Liver (tissue), 9 donors: ENCODE results near the gene FEZF2. TPM values are rescaled to one million over a fixed set of nuclear protein-coding genes. Genes with fewer than 3 reads are reported as not detected.

Experiments
- DNase-seq: peaks from one replicate; pipeline ENCODE4 v3.0.0-alpha.2; 2017; ENCODE audit warnings: low spot score
- H3K27ac ChIP-seq, 2 donors: one replicate each; pipeline ENCODE4 v1.7.0; 2013; ENCODE audit warnings: inconsistent platforms in 2 of 2, low read length in 2 of 2, control low read depth in 1 of 2, low read depth in 1 of 2, mild to moderate bottlenecking in 1 of 2
- H3K27me3 ChIP-seq, 4 donors: one replicate each; pipeline versions ENCODE4 v1.6.1 to v1.7.0; 2013; ENCODE audit warnings: low read length in 3 of 4, inconsistent platforms in 1 of 4, mild to moderate bottlenecking in 1 of 4, moderate library complexity in 1 of 4; ENCODE audit not compliant: control insufficient read depth in 4 of 4, insufficient read depth in 4 of 4
- H3K36me3 ChIP-seq, 4 donors: one replicate each; pipeline versions ENCODE4 v1.6.1 to v1.7.0; 2013; ENCODE audit warnings: low read length in 3 of 4, mild to moderate bottlenecking in 3 of 4, low read depth in 1 of 4, moderate library complexity in 1 of 4; ENCODE audit not compliant: control insufficient read depth in 4 of 4, insufficient read depth in 3 of 4
- H3K4me1 ChIP-seq, 4 donors: one replicate each; pipeline versions ENCODE4 v1.6.1 to v1.7.0; 2013; ENCODE audit warnings: low read length in 3 of 4, mild to moderate bottlenecking in 3 of 4, moderate library complexity in 1 of 4; ENCODE audit not compliant: control insufficient read depth in 4 of 4, insufficient read depth in 4 of 4
- H3K4me3 ChIP-seq, 3 donors: one replicate each; pipeline versions ENCODE4 v1.6.1 to v1.7.0; 2013; ENCODE audit warnings: low read length in 3 of 3, control low read depth in 1 of 3, low read depth in 1 of 3, mild to moderate bottlenecking in 1 of 3
- H3K9ac ChIP-seq, 2 donors: one replicate each; pipeline ENCODE4 v1.7.0; 2013; ENCODE audit warnings: low read length in 2 of 2, mild to moderate bottlenecking in 2 of 2, moderate library complexity in 2 of 2, control low read depth in 1 of 2, low read depth in 1 of 2
- H3K9me3 ChIP-seq, 4 donors: one replicate each; pipeline versions ENCODE4 v1.6.1 to v1.7.0; 2013; ENCODE audit warnings: low read length in 3 of 4; ENCODE audit not compliant: control insufficient read depth in 4 of 4
- ATF3 ChIP-seq: IDR thresholded peaks from 2 replicates; pipeline ENCODE4 v1.6.1; 2016; ENCODE audit warnings: antibody characterized with exemption
- CTCF ChIP-seq: fragments of 150-350 bp; IDR thresholded peaks from 2 replicates; pipeline ENCODE4 v1.5.1; 2017; ENCODE audit warnings: improper control_type of control experiment, low read depth, low read length; ENCODE audit not compliant: missing input control
- EGR1 ChIP-seq, 2 donors: IDR thresholded peaks; 2 replicates each; pipeline ENCODE4 v1.6.1; 2016 to 2018; ENCODE audit warnings: antibody characterized with exemption in 2 of 2, low read depth in 2 of 2
- FOXA1 ChIP-seq: IDR thresholded peaks from 2 replicates; pipeline ENCODE4 v1.6.1; 2016; ENCODE audit warnings: antibody characterized with exemption
- FOXA2 ChIP-seq: IDR thresholded peaks from 2 replicates; pipeline ENCODE4 v1.6.1; 2016; ENCODE audit warnings: antibody characterized with exemption
- GABPA ChIP-seq, 2 donors: IDR thresholded peaks in 1 of 2; conservative IDR thresholded peaks in 1 of 2; 2 replicates each; pipeline ENCODE4 v1.6.1; 2016; ENCODE audit warnings: antibody characterized with exemption in 2 of 2, mild to moderate bottlenecking in 1 of 2, moderate library complexity in 1 of 2
- HNF4G ChIP-seq: IDR thresholded peaks from 2 replicates; pipeline ENCODE4 v1.6.1; 2016; ENCODE audit warnings: antibody characterized with exemption
- JUND ChIP-seq, 2 donors: IDR thresholded peaks; 2 replicates each; pipeline ENCODE4 v1.6.1; 2016; ENCODE audit warnings: antibody characterized with exemption in 2 of 2
- NR2F2 ChIP-seq: IDR thresholded peaks from 2 replicates; pipeline ENCODE4 v1.6.1; 2016; ENCODE audit warnings: antibody characterized with exemption
- RAD21 ChIP-seq, 2 donors: IDR thresholded peaks; 2 replicates each; pipeline ENCODE4 v1.6.1; 2016; ENCODE audit warnings: antibody characterized with exemption in 2 of 2, mild to moderate bottlenecking in 2 of 2
- REST ChIP-seq: IDR thresholded peaks from 2 replicates; pipeline ENCODE4 v1.6.1; 2016; ENCODE audit warnings: antibody characterized with exemption, mild to moderate bottlenecking
- RXRA ChIP-seq, 2 donors: IDR thresholded peaks; 2 replicates each; pipeline ENCODE4 v1.6.1; 2017 to 2018; ENCODE audit warnings: antibody characterized with exemption in 2 of 2, mild to moderate bottlenecking in 1 of 2
- SP1 ChIP-seq: IDR thresholded peaks from 2 replicates; pipeline ENCODE4 v1.6.1; 2018; ENCODE audit warnings: antibody characterized with exemption, mild to moderate bottlenecking
- TAF1 ChIP-seq: conservative IDR thresholded peaks from 2 replicates; pipeline ENCODE4 v1.6.1; 2016; ENCODE audit warnings: antibody characterized with exemption, mild to moderate bottlenecking
- YY1 ChIP-seq: IDR thresholded peaks from 2 replicates; pipeline ENCODE4 v1.6.1; 2016; ENCODE audit warnings: antibody characterized with exemption, mild to moderate bottlenecking
- ZBTB33 ChIP-seq: IDR thresholded peaks from 2 replicates; pipeline ENCODE4 v1.6.1; 2016; ENCODE audit warnings: antibody characterized with exemption
- WGBS: extraction: QIAGEN DNeasy Blood & Tissue Kit; methylation state at CpG from one replicate; pipeline ENCODE4 v1.1.7; 2013; 5-methylcytosine and 5-hydroxymethylcytosine counted together
- polyA plus RNA-seq, 2 donors: library from polyadenylated mRNA; stranded (reverse) in 1 of 2; unstranded in 1 of 2; fragments of 200-250 nt in 1 of 2; fragments of >200 nt in 1 of 2; fragmentation: Nextera tagmentation in 1 of 2; extraction: Ambion mirVana in 1 of 2; gene quantifications; one replicate each; pipeline versions ENCODE4 v1.2.1 to v1.2.3, GENCODE V29; 2013 to 2015
- total RNA-seq, 2 donors: library from RNA; depleted of rRNA; stranded (reverse); fragments of >200 nt; gene quantifications; one replicate each; pipeline ENCODE4 v1.2.3, GENCODE V29; 2014
- TF ChIP-seq, protein P1 (sequence below): IDR thresholded peaks from 2 replicates; pipeline ENCODE4 v1.6.1; 2016; ENCODE audit warnings: antibody characterized with exemption
- donor health status: healthy.
- donor health status: healthy.
- donor health status: healthy.
- donor health status: healthy.
- donor health status: healthy.

FEZF2 gene
- total and polyA plus RNA-seq, 4 donors = not detected

- Histone ChIP-seq H3K36me3 (no peaks in the 10 kb centered on the region), H3K4me3 (no peak overlapping the region), H3K4me1 (no peaks in the 10 kb centered on the region), H3K9ac (no peak overlapping the region), H3K27me3 (peaks cover 0 to 4% (median 2%) of the 10 kb centered on the region in 4 donors), H3K9me3 (no peaks in the 10 kb centered on the region), H3K27ac (no peak overlapping the region)
- WGBS = 81% methylated on average over 4 of the region's 4 CpGs
- TF ChIP-seq RXRA (IDR thresholded peaks at IDR 0.05) = no peak
- TF ChIP-seq ATF3 = no peak
- TF ChIP-seq RAD21 (IDR thresholded peaks at IDR 0.05) = no peak
- TF ChIP-seq HNF4G = no peak
- TF ChIP-seq, protein P1, sequence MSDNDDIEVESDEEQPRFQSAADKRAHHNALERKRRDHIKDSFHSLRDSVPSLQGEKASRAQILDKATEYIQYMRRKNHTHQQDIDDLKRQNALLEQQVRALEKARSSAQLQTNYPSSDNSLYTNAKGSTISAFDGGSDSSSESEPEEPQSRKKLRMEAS = no peak
- no peak for TF ChIP-seq YY1
- TF ChIP-seq CTCF = no peak
- TF ChIP-seq FOXA1 = no peak
- no peak for TF ChIP-seq NR2F2
- TF ChIP-seq FOXA2 = no peak
- no peak for TF ChIP-seq JUND (IDR thresholded peaks at IDR 0.05)
- TF ChIP-seq GABPA (IDR thresholded peaks at IDR 0.05 in 1 of 2, conservative IDR thresholded peaks at IDR 0.05 in 1 of 2) = no peak
- no peak for TF ChIP-seq SP1
- no peak for DNase-seq
These were observed 13.8 kb downstream of the FEZF2 start for GRCh38 chr3:62359531-62359930.

GRCh38 chr3:62356356-62356755 lies 17.0 kb downstream of the FEZF2 start:
- TF ChIP-seq CTCF (no peak), NR2F2 (no peak), REST (no peak), RAD21 (IDR thresholded peaks at IDR 0.05) (no peak), FOXA1 (no peak), HNF4G (no peak), ZBTB33 (no peak), GABPA (IDR thresholded peaks at IDR 0.05 in 1 of 2, conservative IDR thresholded peaks at IDR 0.05 in 1 of 2) (no peak), EGR1 (IDR thresholded peaks at IDR 0.05; ENCODE audit: low read depth in 2 of 2) (no peak), TAF1 (no peak), FOXA2 (no peak), SP1 (no peak)
- TF ChIP-seq, protein P1 = no peak
- Histone ChIP-seq H3K27me3 (peaks cover 0 to 7% (median 2%) of the 10 kb centered on the region in 4 donors), H3K4me1 (no peaks in the 10 kb centered on the region)

More at GRCh38 chr3:62356356-62356755, 17.0 kb downstream of the FEZF2 start:
- DNase-seq = no peak
- H3K36me3 ChIP-seq = no peaks in the 10 kb centered on the region
- no peak overlapping the region for H3K4me3 ChIP-seq
- H3K9me3 ChIP-seq = no peaks in the 10 kb centered on the region
- no peak overlapping the region for H3K9ac ChIP-seq
- H3K27ac ChIP-seq = no peak overlapping the region
